H7 (cell line): ENCODE data around the gene DCHS1. TPM values are rescaled to one million over a fixed set of nuclear protein-coding genes. Genes with fewer than 3 reads are reported as not detected.

Source experiments
- DNase-seq: peaks from one replicate; pipeline ENCODE4 v3.0.0; 2012
- H3K27me3 ChIP-seq: 2 replicates; pipeline ENCODE4 v1.6.0; 2011; ENCODE audit warnings: mild to moderate bottlenecking, low read length; ENCODE audit not compliant: control insufficient read depth, insufficient read depth
- H3K36me3 ChIP-seq: replicated peaks from 2 replicates; pipeline ENCODE4 v1.5.1; 2011; ENCODE audit warnings: low read length; ENCODE audit not compliant: control insufficient read depth, insufficient read depth
- H3K4me3 ChIP-seq: 2 replicates; pipeline ENCODE4 v1.5.1; 2011; ENCODE audit warnings: low read depth, mild to moderate bottlenecking, control low read depth, low read length, moderate library complexity; ENCODE audit not compliant: insufficient read depth
- total RNA-seq: library from RNA; depleted of rRNA; stranded (reverse); fragments of >200 nt; shearing (Covaris generic); gene quantifications from 2 replicates; pipeline ENCODE4 v1.2.3, GENCODE V29; 2014

Gene DCHS1
- total RNA-seq, 1 experiment from 2014 or later = 15.7 TPM

DNA sequence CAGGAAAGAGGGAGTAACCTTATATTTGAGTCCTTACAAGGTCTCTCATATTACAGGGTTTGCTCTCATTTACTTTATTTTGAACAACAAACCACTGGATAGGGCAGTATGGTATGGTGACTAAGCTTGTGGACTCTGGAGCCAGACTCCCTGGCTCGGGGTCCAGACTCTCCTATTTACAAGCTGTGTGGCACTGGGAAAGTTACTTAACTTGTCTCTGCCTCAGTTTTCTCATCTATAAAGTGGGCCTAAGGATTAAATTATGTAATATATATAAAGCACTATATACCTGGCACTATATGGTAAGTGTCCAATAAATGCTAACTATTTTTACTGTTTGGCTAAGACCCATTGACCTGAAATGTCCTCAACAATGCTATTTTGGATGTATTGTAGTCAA is 1.7 kb upstream of the DCHS1 start:
- Histone ChIP-seq H3K36me3 (no peaks in the 10 kb centered on the region), H3K4me3 (no peak overlapping the region), H3K27me3 (peaks cover 24% of the 10 kb centered on the region)
- DNase-seq = no peak

DNA sequence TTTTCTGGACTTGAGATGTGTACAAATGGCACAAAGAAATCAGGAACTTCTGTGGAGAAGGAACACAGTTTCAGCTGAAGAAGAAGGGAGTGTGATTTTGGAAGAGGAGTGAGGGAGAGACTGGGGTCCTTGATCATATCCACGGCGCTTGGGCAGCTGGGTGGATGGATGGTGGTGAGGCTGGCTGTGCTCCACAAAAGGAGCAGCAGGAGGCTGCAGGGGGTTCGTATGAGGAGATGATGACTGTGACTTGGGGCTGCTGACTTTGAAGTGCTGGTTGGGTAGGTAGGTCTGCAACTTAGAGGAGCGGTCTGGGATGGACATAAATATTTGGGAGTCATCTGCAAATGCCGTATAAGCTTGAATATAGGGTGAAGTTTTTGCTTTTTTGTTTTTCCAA is 1.3 kb upstream of the DCHS1 start:
- peaks cover 24% of the 10 kb centered on the region for H3K27me3 ChIP-seq
- H3K4me3 ChIP-seq = peak overlapping the region; percentile 59; the same call in 1 of the 2 replicates
- no peak for DNase-seq
- no peaks in the 10 kb centered on the region for H3K36me3 ChIP-seq

DNA sequence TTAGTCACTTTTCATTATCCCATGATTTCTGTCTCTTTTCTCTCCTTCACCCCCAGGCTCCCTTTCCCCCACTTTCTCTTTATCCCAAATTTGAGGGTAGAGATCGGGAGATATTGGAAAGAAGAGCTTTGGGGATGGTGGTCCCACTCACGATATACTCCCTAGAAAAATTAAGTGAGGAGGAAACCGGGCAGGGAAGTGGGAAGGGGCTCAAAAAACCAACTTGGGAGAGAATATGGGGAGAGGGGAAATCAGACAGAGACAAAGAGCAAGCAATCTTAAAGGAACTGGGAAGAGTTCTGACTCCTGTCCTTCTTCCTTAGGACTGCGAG is 941 bp upstream of the DCHS1 start:
- Histone ChIP-seq H3K4me3 (peak overlapping the region; percentile 59; the same call in 1 of the 2 replicates), H3K27me3 (peaks cover 24% of the 10 kb centered on the region), H3K36me3 (no peaks in the 10 kb centered on the region)
- DNase-seq = no peak

DNA sequence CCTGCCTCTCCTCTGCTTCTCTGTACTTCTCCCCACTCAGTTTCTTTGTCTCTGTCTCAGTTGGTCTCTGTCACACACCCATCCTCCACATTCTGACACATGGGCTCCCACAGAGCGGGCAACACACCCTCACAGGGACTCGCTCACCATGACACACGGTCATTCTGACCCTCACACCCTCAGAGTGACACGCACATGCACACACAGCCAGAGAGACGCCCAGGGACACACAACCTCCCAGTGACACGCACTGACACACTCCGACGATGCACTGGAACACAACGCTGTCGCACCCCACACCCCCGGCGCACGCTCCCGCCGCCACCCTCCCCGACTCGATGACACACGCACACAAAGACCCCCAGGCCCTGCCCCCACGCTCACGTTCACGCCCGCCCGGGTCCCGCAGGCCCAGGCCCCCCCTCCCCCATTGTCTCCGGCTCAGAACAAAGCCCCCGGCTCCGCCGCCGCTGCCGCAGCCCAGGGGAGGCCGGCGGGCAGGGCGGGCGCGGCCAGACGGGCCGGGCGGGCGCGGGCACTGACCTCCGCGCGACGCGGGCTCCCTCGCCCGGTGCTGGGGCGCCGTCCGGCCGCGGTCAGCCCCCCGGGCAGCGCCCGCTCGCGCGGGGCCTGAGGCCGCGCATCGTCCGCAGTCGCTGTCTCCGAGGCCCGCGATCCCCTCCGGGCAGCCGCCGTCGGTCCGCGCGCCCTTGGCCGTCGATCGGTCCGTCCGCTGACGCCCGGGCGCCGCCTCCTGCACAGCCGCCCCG is 404 bp downstream of the DCHS1 start:
- DNase-seq = no peak
- Histone ChIP-seq H3K27me3 (peaks cover 24% of the 10 kb centered on the region), H3K4me3 (peak overlapping the region; percentile 36), H3K36me3 (no peaks in the 10 kb centered on the region)

DNA sequence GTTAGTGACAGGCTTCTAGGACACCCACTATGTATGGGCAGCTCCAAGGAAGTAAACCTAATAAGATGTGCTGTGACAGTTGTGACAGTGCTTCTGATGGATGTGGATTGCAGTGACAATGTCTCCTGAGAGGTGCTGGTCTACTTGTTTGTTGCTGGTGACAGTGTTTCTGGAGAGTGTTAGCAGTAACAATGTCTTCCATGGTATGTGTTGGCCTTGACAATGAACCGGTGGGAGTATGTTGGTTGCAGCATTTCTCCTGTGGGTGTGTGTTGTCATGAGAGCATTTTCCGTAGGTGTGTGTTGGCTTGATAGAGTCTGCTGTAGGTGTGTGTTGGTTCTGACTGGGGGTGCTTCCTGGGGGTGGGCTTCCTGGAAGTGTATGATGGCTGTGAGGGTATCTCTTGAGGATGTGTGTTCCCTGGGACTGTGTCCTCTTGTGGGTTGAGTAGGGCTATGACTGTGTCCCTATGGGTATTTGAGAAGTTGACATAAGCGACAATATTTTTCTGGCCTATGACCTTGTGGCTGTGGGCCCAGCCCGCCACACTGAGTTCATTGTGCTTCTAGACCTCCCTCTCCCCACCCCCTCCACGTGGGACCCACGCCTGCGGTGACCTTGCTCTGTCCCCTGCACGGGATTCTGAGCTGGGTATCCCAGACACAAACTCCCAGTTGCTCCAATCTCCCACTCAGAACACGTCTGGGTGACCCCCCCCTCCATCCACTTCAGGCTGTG is 1.2 kb downstream of the DCHS1 start:
- Histone ChIP-seq H3K4me3 (peak overlapping the region; percentile 36), H3K36me3 (no peaks in the 10 kb centered on the region), H3K27me3 (peaks cover 24% of the 10 kb centered on the region)
- DNase-seq = no peak

DNA sequence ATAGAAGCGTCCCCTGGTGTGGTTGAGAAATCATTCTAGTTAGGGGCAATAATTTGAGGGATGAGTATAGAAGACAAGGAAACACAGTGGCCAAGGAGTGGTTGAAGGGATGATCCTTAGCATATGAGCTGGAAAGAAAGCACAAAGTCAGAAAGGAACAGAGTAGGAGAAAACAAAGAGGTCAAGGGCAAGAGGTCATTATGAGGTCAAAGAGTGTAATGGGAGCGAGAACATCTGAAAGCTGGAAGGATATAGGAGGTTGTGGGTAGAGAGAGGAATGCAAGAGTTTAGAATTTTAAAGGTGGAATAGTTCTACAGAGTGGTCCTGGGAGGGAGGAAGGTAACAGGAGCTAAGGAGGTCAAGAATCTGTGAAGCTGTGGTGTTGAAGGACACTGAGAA is 2.0 kb downstream of the DCHS1 start:
- no peak for DNase-seq
- peaks cover 24% of the 10 kb centered on the region for H3K27me3 ChIP-seq
- no peak overlapping the region for H3K4me3 ChIP-seq
- no peaks in the 10 kb centered on the region for H3K36me3 ChIP-seq

DNA sequence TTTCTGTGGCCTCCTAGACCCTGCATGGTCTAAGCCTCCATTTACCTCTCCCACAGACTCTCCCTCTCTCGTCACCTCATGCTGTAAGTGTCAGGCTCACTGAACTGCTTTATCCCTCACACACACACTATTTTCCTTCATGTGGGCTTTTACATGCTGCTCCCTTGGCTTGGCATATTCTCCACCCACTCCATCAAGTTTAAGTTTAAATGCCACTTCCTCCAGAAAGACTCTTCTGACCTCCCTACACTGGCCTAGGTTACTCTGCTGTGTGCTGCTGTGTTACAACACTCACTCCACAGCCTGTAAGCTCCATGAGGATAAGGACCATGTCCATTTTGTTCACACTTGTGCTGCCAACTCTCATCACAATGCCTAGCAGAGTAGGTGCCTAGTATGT is 2.5 kb downstream of the DCHS1 start:
- DNase-seq = no peak
- Histone ChIP-seq H3K4me3 (no peak overlapping the region), H3K36me3 (no peaks in the 10 kb centered on the region), H3K27me3 (peaks cover 24% of the 10 kb centered on the region)

DNA sequence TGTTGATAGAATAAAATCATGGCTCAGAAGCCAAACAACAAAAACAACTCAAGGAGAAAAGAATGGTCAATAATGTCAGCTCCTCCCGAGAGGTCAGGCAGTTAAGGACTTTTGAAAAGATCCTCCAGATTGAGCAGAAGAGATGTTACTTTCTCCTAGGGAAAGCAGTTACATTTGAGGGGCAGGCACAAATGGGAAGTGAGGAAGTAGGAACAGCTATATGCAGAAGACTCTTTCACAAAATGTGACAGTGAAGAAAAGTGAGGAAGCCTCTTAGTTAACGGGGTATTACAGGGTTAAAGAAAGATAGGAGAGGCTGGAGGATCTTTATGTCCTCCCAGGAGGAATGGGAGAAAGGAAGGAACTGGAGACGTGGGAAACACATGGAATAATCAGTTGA is 3.4 kb downstream of the DCHS1 start:
- peak; percentile 12 for DNase-seq
- Histone ChIP-seq H3K4me3 (no peak overlapping the region), H3K27me3 (peaks cover 19% of the 10 kb centered on the region), H3K36me3 (no peaks in the 10 kb centered on the region)

DNA sequence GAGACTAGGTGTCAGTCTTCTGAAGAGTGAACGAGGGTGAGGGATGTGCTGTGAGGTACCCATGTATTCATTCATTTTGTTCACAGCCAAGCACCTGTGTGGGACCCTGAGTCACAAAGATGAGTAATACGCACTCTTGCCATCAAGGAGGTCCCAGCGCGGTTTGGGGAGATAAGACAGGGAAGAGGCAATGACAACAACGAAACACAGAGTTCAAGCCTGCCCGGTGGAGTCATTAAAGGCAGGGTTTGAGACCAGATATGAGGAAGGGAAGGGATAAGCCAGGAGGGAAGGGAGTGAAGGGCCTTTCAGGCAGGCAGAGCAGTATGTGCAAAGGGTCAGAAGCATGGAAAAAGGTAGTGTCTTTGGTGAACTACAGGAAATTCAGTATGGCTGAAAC is 4.6 kb downstream of the DCHS1 start:
- DNase-seq = peak; percentile 6
- Histone ChIP-seq H3K36me3 (no peaks in the 10 kb centered on the region), H3K27me3 (peaks cover 11% of the 10 kb centered on the region), H3K4me3 (no peak overlapping the region)

DNA sequence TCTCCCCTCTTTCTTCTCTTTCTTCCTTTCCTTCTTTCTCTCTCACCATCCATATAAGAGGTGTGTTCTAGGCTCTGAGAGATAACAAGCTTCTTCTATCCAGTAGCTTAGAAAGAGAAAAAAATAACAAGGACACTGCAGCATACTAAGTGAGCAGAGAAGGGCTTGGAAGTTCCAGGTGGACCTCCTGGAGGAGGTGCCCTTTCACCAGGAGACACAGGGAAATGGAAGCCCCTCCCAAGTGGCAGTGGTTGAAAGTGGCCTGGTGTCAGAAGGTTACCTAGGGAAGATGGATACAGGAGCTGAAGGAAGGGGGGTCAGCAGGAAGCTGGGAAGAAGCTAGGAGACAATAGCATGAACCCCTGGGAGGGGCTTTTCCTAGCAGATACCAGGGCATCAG is 5.5 kb downstream of the DCHS1 start:
- peaks cover 9% of the 10 kb centered on the region for H3K27me3 ChIP-seq
- no peaks in the 10 kb centered on the region for H3K36me3 ChIP-seq
- H3K4me3 ChIP-seq = no peak overlapping the region
- DNase-seq = peak; percentile 29

DNA sequence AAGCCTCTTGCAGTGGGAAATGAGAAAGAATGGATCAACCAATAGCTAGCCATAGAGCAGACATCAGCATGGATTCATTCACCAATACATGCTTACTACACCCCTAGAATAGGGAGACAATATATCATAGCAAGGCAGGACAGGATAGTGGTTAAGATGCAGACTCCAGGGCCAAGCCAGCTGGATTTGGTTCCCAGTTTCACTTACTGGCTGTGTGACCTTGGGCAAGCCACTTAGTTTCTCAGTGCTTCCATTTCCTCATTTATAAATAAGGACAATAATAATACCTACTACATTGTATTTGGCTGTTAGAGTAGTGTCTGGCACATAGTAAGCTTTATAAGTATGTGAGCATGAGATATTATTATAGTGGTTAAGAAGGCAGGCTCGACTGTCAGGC is 7.1 kb downstream of the DCHS1 start:
- no peak overlapping the region for H3K4me3 ChIP-seq
- H3K27me3 ChIP-seq = no peaks in the 10 kb centered on the region; the same call in 1 of the 2 replicates
- DNase-seq = peak; percentile 8
- no peaks in the 10 kb centered on the region for H3K36me3 ChIP-seq

DNA sequence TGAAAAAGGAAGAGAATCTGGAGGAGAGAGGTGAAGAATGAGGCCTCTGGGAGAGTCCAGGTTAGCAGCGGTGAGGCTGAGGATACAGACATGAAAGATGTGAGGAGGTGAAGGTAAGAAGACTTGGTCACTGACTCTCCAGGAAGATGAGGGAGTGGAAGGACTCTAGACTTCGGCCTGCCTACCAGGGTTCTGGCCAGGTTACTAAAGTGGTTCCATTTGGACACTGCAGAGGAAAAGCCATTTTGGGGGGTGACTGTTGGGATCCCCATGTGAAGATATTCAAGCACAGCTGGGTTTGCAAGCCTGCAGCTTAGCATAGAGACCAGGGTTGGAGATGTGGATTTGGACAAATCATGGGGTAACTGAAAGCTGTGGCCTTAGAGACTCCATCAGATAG is 7.8 kb downstream of the DCHS1 start:
- no peaks in the 10 kb centered on the region for H3K36me3 ChIP-seq
- no peaks in the 10 kb centered on the region; the same call in 1 of the 2 replicates for H3K27me3 ChIP-seq
- no peak for DNase-seq
- no peak overlapping the region for H3K4me3 ChIP-seq

DNA sequence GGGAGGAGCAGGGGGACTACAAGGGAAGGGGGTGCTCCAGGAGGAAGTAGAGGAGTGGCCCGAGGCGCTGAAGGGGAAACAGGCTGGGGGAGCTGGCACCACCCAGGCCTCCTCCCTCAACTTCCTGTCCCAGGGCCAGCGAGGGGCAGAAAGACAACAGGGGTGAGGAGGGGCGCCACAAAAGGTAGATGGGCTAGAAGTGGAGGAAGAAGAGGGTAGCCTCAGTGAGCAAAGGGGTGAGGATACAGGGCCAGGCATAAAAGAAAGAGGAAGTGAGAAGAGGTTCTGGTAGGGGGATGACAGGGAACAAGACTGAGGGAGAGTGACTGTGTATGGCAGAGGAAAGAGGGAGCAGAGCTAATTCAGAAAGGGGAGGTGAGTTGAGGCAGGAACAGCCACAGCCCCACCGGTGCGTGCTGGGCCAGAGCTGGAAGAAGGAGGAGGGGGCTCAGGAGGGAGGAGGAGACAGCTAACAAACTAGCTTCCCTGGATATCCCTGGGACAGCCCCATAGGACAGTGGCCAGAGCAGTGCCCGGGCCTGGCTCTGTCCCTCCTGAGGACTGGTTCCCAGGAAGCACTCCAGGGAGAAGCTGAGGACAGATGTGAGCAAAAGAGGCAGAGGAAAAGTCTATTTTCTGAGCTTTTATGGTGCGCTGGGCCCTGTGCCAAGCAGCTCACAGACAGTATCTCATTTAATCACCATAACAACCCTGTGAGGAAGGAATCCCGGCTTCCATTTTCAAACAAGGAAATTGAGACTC is 8.5 kb downstream of the DCHS1 start:
- H3K4me3 ChIP-seq = no peak overlapping the region

DNA sequence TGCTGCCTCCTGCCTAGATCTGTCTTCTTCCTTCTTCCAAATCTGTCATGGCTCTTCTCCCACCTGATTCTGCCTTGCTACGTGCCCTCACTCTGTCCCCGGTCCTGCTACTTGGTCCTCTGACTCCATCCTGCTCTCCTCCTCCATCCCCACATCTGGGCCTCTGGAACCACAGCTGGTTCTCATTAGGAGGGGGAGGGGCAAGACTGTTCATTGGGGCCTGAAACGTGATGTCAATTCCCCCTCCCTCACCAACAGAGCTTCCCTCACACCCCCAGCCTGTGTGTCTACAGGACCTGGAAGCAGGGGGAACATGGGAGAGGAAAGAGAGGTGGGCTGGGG is 9.1 kb downstream of the DCHS1 start:
- Histone ChIP-seq H3K36me3 (no peaks in the 10 kb centered on the region), H3K4me3 (no peak overlapping the region), H3K27me3 (no peaks in the 10 kb centered on the region; the same call in 1 of the 2 replicates)
- no peak for DNase-seq

More for the DNA sequence above, 8.5 kb downstream of the DCHS1 start:
- DNase-seq = peak; percentile 70
- H3K27me3 ChIP-seq = no peaks in the 10 kb centered on the region; the same call in 1 of the 2 replicates
- no peaks in the 10 kb centered on the region for H3K36me3 ChIP-seq

DNA sequence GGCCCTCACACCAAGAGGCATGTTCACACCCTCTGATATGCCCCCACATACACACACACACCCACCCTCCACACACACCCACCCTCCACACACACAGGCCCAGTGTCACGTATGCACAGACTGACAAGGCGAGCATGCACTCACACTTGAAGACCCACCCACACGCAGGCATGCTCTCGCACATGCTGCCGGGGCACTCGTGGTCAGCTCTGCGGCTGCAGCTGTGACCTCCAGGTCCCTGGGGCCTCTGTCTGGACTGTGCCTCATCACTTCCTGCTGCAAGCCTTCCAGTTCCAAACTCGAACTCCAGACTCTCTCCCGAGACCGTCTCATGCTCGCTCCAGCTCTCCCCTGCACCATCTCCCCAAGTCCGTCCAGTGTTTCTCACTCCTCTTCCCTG is 9.5 kb downstream of the DCHS1 start:
- Histone ChIP-seq H3K27me3 (no peaks in the 10 kb centered on the region; the same call in 1 of the 2 replicates), H3K4me3 (no peak overlapping the region), H3K36me3 (no peaks in the 10 kb centered on the region)
- DNase-seq = no peak
